ENCODE results near the gene SMOC1. TPM values are rescaled to one million over a fixed set of nuclear protein-coding genes. Genes with fewer than 3 reads are reported as not detected.

SMOC1 gene
- total RNA-seq, 1 donor from 2014 or later = 2.0 TPM

GRCh38 chr14:69956970-69957369, 77.8 kb downstream of the SMOC1 start:
- no peak for TF ChIP-seq CTCF (IDR thresholded peaks at IDR 0.05)
- no peak overlapping the region for H3K27ac Mint-ChIP-seq (ENCODE audit: unreplicated experiment)
- no peak for DNase-seq (ENCODE audit: extremely low spot score, unreplicated experiment)
- no peaks in the 10 kb centered on the region for H3K9me3 Mint-ChIP-seq (ENCODE audit: unreplicated experiment)
- no peaks in the 10 kb centered on the region for H3K36me3 Mint-ChIP-seq (ENCODE audit: unreplicated experiment)
- no peak overlapping the region for H3K4me3 Mint-ChIP-seq (ENCODE audit: unreplicated experiment)
- no peaks in the 10 kb centered on the region for H3K27me3 Mint-ChIP-seq (ENCODE audit: unreplicated experiment)
- H3K4me1 Mint-ChIP-seq (ENCODE audit: unreplicated experiment) = no peaks in the 10 kb centered on the region

DNA sequence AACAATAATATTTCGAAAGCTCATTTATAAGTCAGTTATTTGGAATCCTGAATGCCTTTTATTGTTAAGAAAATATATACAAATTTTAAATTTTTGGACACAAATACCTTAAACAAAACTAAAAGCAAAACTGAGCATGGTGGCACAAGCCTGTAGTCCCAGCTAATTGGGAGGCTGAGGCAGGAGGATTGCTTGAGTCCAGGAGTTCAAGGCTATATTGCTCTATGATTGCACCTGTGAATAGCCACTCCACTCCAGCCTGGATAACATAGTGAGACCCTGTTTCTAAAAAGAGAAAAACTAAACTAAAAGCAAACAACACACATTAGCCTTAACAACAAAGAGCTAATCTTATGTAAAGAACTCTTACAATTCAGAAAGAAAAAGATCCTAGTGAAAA, 78.8 kb downstream of the SMOC1 start:
- Mint-ChIP-seq H3K36me3 (ENCODE audit: unreplicated experiment) (no peaks in the 10 kb centered on the region), H3K4me3 (ENCODE audit: unreplicated experiment) (no peak overlapping the region), H3K27ac (ENCODE audit: unreplicated experiment) (no peak overlapping the region), H3K9me3 (ENCODE audit: unreplicated experiment) (no peaks in the 10 kb centered on the region), H3K4me1 (ENCODE audit: unreplicated experiment) (no peaks in the 10 kb centered on the region), H3K27me3 (ENCODE audit: unreplicated experiment) (no peaks in the 10 kb centered on the region)
- DNase-seq (ENCODE audit: extremely low spot score, unreplicated experiment) = no peak
- no peak for TF ChIP-seq CTCF (IDR thresholded peaks at IDR 0.05)

DNA sequence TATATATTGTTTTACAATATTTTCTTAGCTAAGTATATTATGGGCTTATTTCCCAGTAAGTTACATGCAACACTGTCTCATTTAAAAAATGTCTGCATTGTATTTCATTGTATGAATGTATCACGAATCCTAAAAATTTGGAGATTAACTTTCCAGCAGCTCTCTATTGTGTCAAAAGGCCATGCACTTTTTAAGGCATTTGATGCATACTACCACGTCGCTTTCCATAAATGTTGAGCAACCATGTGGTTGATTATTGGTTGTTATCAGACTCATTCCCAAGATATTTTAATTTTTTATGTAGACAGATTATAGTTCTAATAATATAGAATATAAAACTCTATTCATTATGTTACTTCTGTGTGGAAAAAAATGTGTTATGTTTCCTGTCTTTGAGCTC, 79.9 kb downstream of the SMOC1 start:
- Mint-ChIP-seq H3K9me3 (ENCODE audit: unreplicated experiment) (no peaks in the 10 kb centered on the region), H3K4me1 (ENCODE audit: unreplicated experiment) (no peaks in the 10 kb centered on the region)

GRCh38 chr14:69960296-69960695, 81.1 kb downstream of the SMOC1 start:
- no peaks in the 10 kb centered on the region for H3K9me3 Mint-ChIP-seq (ENCODE audit: unreplicated experiment)
- TF ChIP-seq CTCF (IDR thresholded peaks at IDR 0.05) = no peak
- H3K4me3 Mint-ChIP-seq (ENCODE audit: unreplicated experiment) = no peak overlapping the region
- no peaks in the 10 kb centered on the region for H3K36me3 Mint-ChIP-seq (ENCODE audit: unreplicated experiment)
- no peak for DNase-seq (ENCODE audit: extremely low spot score, unreplicated experiment)
- H3K4me1 Mint-ChIP-seq (ENCODE audit: unreplicated experiment) = no peaks in the 10 kb centered on the region
- H3K27me3 Mint-ChIP-seq (ENCODE audit: unreplicated experiment) = no peaks in the 10 kb centered on the region
- H3K27ac Mint-ChIP-seq (ENCODE audit: unreplicated experiment) = no peak overlapping the region

More for the DNA sequence above, 79.9 kb downstream of the SMOC1 start:
- DNase-seq (ENCODE audit: extremely low spot score, unreplicated experiment) = no peak
- Mint-ChIP-seq H3K4me3 (ENCODE audit: unreplicated experiment) (no peak overlapping the region), H3K27ac (ENCODE audit: unreplicated experiment) (no peak overlapping the region), H3K27me3 (ENCODE audit: unreplicated experiment) (no peaks in the 10 kb centered on the region), H3K36me3 (ENCODE audit: unreplicated experiment) (no peaks in the 10 kb centered on the region)
- no peak for TF ChIP-seq CTCF (IDR thresholded peaks at IDR 0.05)

DNA sequence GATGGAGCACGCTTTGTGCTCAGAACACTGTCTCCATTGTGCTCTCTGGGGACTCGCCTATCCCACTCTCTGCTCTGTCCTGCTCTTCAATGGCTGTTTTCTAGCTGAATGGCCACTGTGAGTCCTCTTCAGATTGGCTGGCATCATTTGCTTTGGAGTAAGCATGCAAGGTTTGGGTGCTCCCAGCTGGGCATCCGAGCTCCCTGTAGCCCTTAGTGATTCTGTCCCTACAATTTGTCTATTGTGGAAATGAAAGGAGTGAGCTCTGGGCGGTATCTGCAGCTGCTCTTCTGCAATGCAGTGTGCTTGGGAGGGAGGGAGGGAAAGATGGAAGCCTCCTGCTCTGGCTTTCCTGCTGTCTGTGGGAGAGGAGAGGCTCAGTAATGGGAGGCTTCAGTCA, 84.8 kb downstream of the SMOC1 start:
- H3K4me1 Mint-ChIP-seq (ENCODE audit: unreplicated experiment) = no peaks in the 10 kb centered on the region
- no peak for DNase-seq (ENCODE audit: extremely low spot score, unreplicated experiment)
- no peaks in the 10 kb centered on the region for H3K36me3 Mint-ChIP-seq (ENCODE audit: unreplicated experiment)
- TF ChIP-seq CTCF (IDR thresholded peaks at IDR 0.05) = no peak
- no peak overlapping the region for H3K4me3 Mint-ChIP-seq (ENCODE audit: unreplicated experiment)
- H3K9me3 Mint-ChIP-seq (ENCODE audit: unreplicated experiment) = no peaks in the 10 kb centered on the region
- no peak overlapping the region for H3K27ac Mint-ChIP-seq (ENCODE audit: unreplicated experiment)
- no peaks in the 10 kb centered on the region for H3K27me3 Mint-ChIP-seq (ENCODE audit: unreplicated experiment)
